ENCODE measurements around the gene SMYD3. TPM values are rescaled to one million over a fixed set of nuclear protein-coding genes. Genes with fewer than 3 reads are reported as not detected.

Gene SMYD3
- total and polyA plus RNA-seq, 2 of the 4 experiments (the other 2 are of a cell fraction) = 26.5 to 37.6 TPM

DNA sequence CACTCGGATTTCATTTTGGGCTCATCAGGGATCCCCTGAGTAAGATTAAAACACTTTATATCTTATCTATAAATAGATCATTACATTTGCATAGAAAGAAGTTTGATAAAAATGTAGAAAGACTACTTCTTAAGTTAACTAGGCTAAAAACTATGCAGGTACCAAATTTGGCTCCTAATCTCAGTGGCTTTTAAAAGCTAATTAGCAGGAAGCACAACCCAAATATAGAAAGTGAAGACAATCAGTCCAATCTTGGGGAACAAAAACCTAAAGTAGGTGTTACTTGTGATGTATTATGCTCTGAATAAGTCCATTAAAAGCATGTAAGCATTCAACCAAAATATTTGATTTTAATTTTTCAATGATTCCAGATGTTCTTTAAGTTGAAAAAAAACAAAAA, 35.4 kb downstream of the SMYD3 start:
- H2AK9ac ChIP-seq (replicated peaks; ENCODE audit: low read depth, low read length, poor library complexity) = no peak overlapping the region
- ChIA-PET POLR2A (ENCODE audit: unreplicated experiment) (no interaction called here), CTCF (no interaction called here)
- H3K9ac ChIP-seq (ENCODE audit: low read depth, low read length) = no peak overlapping the region
- ATAC-seq (ENCODE audit: low read depth) = no peak
- no peaks in the 10 kb centered on the region for H3K36me3 ChIP-seq (ENCODE audit: control insufficient read depth, insufficient read depth, low read length)
- intact Hi-C loops (cut with micrococcal nuclease) (no loop called here), in situ Hi-C loops (cut with MboI; ENCODE audit: low sequenced_read_pairs) (no loop called here), dilution Hi-C loops (cut with HindIII; ENCODE audit: low sequenced_read_pairs, unreplicated experiment) (no loop called here)
- no peaks in the 10 kb centered on the region for H4K20me1 ChIP-seq (ENCODE audit: insufficient read depth, low read length)
- no peak overlapping the region for H2AFZ ChIP-seq (replicated peaks; ENCODE audit: low read length, poor library complexity)
- H3K18ac ChIP-seq (ENCODE audit: low read depth, low read length) = no peak overlapping the region
- H2BK20ac ChIP-seq (ENCODE audit: low read depth, low read length) = no peak overlapping the region
- TF ChIP-seq SMC3 (IDR thresholded peaks at IDR 0.05; ENCODE audit: low read depth, low read length) (no peak), USF2 (IDR thresholded peaks at IDR 0.05; ENCODE audit: low read depth, low read length) (no peak), POLR2A (IDR thresholded peaks at IDR 0.05; ENCODE audit: low read depth, low read length) (no peak), RFX5 (IDR thresholded peaks at IDR 0.05; ENCODE audit: low read depth, low read length) (no peak), FOS (IDR thresholded peaks at IDR 0.05; ENCODE audit: low read depth, low read length) (no peak), MAZ (IDR thresholded peaks at IDR 0.05; ENCODE audit: borderline replicate concordance, low read depth, low read length) (no peak), RCOR1 (IDR thresholded peaks at IDR 0.05; ENCODE audit: insufficient replicate concordance, low read length) (no peak), ELK1 (IDR thresholded peaks at IDR 0.05; ENCODE audit: borderline replicate concordance, low read depth, low read length) (no peak), CEBPB (IDR thresholded peaks at IDR 0.05; ENCODE audit: low read depth, low read length) (no peak), MAFK (IDR thresholded peaks at IDR 0.05; ENCODE audit: low read depth, low read length) (no peak), CHD1 (IDR thresholded peaks at IDR 0.05; ENCODE audit: low read depth, low read length) (no peak), CTCF (conservative IDR thresholded peaks at IDR 0.05; ENCODE audit: low read depth, low read length) (no peak), BHLHE40 (IDR thresholded peaks at IDR 0.05; ENCODE audit: low read depth, low read length) (no peak), MXI1 (IDR thresholded peaks at IDR 0.05; ENCODE audit: borderline replicate concordance, low read depth, low read length) (no peak), NFE2L2 (IDR thresholded peaks at IDR 0.05; ENCODE audit: low read depth, low read length) (no peak), RAD21 (IDR thresholded peaks at IDR 0.05; ENCODE audit: low read length) (no peak)
- H3K4ac ChIP-seq (ENCODE audit: low read depth, low read length) = no peak overlapping the region
- no peak overlapping the region for H3K23ac ChIP-seq (ENCODE audit: low read depth, low read length)
- WGBS, 2 experiments (ENCODE audit: extremely low coverage in 2 of 2, insufficient read length in 1 of 2) = no CpG with 5 or more reads among the region's 1 CpG
- H3K27me3 ChIP-seq (ENCODE audit: control insufficient read depth, insufficient read depth, low read length) = no peaks in the 10 kb centered on the region
- H4K91ac ChIP-seq (ENCODE audit: insufficient read depth, low read depth, low read length) = no peak overlapping the region
- no peak overlapping the region for H2BK120ac ChIP-seq (ENCODE audit: low read depth, low read length)
- no peak overlapping the region for H3K4me3 ChIP-seq (ENCODE audit: insufficient read depth, low read depth, low read length)
- no peaks in the 10 kb centered on the region for H3K4me1 ChIP-seq (ENCODE audit: control insufficient read depth, insufficient read depth, low read length)
- no TSS peak for BruUV-seq (replicated peaks)
- no peak for DNase-seq
- H2AK5ac ChIP-seq (ENCODE audit: low read depth, low read length) = no peak overlapping the region
- no peak overlapping the region for H3K56ac ChIP-seq (ENCODE audit: extremely low read depth, insufficient read depth, low read length)
- H3K27ac ChIP-seq (ENCODE audit: insufficient read depth, low read length) = no peak overlapping the region
- no peak overlapping the region for H2BK5ac ChIP-seq (ENCODE audit: low read depth, low read length, poor library complexity, severe bottlenecking)
- no peak overlapping the region for H4K8ac ChIP-seq (ENCODE audit: low read depth in 2 of 2, low read length in 2 of 2)
- H3K79me1 ChIP-seq (ENCODE audit: low read depth in 1 of 2, low read length in 2 of 2) = peaks cover 15 to 17% of the 10 kb centered on the region in 2 experiments; a peak in 3 of 4 replicates
- H3K9me1 ChIP-seq (ENCODE audit: insufficient read depth, low read length) = no peaks in the 10 kb centered on the region
- H4K5ac ChIP-seq (ENCODE audit: low read depth, low read length) = no peak overlapping the region
- no peak overlapping the region for H3K14ac ChIP-seq (replicated peaks; ENCODE audit: low read depth, low read length)
- H3K4me2 ChIP-seq (ENCODE audit: low read depth, low read length) = no peak overlapping the region
- H2BK15ac ChIP-seq (ENCODE audit: low read depth, low read length) = no peak overlapping the region
- no peaks in the 10 kb centered on the region for H3K9me3 ChIP-seq (ENCODE audit: control insufficient read depth, insufficient read depth, low read length)
